Astrocyte (in vitro differentiated cells and primary cell): ENCODE results near the gene DLX6.

Source experiments
- EZH2 ChIP-seq: IDR thresholded peaks from 2 replicates; pipeline ENCODE4 v1.6.1; 2012; ENCODE audit warnings: mild to moderate bottlenecking, low read length, inconsistent platforms; ENCODE audit not compliant: insufficient read depth
- TF ChIP-seq, protein P1 (sequence below): IDR thresholded peaks from 2 replicates; pipeline ENCODE4 v1.5.1; 2011; ENCODE audit warnings: low read depth, mild to moderate bottlenecking, inconsistent platforms, low read length, moderate library complexity; ENCODE audit not compliant: insufficient read depth

DNA sequence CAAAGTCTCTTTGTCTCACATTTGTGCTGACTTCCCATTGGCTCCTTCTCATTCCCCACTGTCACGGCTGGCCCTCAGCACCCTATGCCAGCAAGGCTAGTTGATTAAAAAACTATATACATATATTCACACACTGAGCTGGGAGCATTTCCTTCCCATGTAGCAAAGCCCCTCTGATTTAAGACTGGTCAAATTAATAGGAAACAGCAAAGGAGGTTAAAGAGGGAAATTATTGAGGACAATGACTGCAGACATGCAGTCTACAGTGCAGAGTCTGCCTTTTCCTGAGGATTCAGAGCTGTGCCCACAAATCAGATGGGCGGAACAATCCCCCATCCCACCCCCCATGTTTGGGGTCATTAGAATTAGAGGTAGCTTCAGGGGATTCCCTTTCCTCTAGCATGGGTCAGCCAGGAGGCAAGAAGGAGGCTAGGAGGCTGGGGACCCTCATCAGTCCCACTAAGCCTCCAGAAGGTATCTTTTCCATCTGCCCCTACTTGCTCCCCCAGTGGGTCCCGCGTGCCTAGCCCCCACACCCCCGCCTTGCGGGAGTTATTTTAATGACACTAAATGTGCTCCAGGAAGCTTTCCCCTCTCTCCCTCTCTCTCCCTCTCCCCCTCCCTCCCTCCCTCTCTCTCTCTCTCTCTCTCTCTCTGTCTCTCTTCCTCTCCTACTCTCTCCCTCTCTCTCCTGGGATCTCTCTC, 9.8 kb upstream of the DLX6 start:
- TF ChIP-seq, protein P1, sequence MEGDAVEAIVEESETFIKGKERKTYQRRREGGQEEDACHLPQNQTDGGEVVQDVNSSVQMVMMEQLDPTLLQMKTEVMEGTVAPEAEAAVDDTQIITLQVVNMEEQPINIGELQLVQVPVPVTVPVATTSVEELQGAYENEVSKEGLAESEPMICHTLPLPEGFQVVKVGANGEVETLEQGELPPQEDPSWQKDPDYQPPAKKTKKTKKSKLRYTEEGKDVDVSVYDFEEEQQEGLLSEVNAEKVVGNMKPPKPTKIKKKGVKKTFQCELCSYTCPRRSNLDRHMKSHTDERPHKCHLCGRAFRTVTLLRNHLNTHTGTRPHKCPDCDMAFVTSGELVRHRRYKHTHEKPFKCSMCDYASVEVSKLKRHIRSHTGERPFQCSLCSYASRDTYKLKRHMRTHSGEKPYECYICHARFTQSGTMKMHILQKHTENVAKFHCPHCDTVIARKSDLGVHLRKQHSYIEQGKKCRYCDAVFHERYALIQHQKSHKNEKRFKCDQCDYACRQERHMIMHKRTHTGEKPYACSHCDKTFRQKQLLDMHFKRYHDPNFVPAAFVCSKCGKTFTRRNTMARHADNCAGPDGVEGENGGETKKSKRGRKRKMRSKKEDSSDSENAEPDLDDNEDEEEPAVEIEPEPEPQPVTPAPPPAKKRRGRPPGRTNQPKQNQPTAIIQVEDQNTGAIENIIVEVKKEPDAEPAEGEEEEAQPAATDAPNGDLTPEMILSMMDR, result no peak
- no peak for TF ChIP-seq EZH2
